Duodenal mucosa (tissue), 2 donors: ENCODE results near the gene ASPG.
"Not testable (repeated sequence)": the region's sequence is repeated elsewhere in the genome, so short reads cannot be mapped to it uniquely, and the experiment has no call there.

Experiments used
- H3K27ac ChIP-seq: one replicate; pipeline ENCODE4 v1.7.0; 2013; ENCODE audit warnings: low read depth, low read length
- H3K27me3 ChIP-seq, 2 donors: one replicate each; pipeline ENCODE4 v1.7.0; 2013; ENCODE audit warnings: low read length in 2 of 2, control low read depth in 1 of 2; ENCODE audit not compliant: insufficient read depth in 2 of 2, control insufficient read depth in 1 of 2
- H3K36me3 ChIP-seq, 2 donors: one replicate each; pipeline ENCODE4 v1.7.0; 2013; ENCODE audit warnings: low read length in 2 of 2, control low read depth in 1 of 2; ENCODE audit not compliant: insufficient read depth in 2 of 2, control insufficient read depth in 1 of 2
- H3K4me1 ChIP-seq, 2 donors: one replicate each; pipeline ENCODE4 v1.7.0; 2013; ENCODE audit warnings: low read length in 2 of 2, control low read depth in 1 of 2; ENCODE audit not compliant: insufficient read depth in 2 of 2, control insufficient read depth in 1 of 2
- H3K4me3 ChIP-seq, 2 donors: one replicate each; pipeline ENCODE4 v1.7.0; 2013; ENCODE audit warnings: low read length in 2 of 2, low read depth in 1 of 2
- H3K9ac ChIP-seq, 2 donors: one replicate each; pipeline ENCODE4 v1.7.0; 2013; ENCODE audit warnings: low read length in 2 of 2, low read depth in 1 of 2
- H3K9me3 ChIP-seq, 2 donors: one replicate each; pipeline ENCODE4 v1.7.0; 2013; ENCODE audit warnings: low read length in 2 of 2, control low read depth in 1 of 2; ENCODE audit not compliant: control insufficient read depth in 1 of 2

Gene ASPG

DNA sequence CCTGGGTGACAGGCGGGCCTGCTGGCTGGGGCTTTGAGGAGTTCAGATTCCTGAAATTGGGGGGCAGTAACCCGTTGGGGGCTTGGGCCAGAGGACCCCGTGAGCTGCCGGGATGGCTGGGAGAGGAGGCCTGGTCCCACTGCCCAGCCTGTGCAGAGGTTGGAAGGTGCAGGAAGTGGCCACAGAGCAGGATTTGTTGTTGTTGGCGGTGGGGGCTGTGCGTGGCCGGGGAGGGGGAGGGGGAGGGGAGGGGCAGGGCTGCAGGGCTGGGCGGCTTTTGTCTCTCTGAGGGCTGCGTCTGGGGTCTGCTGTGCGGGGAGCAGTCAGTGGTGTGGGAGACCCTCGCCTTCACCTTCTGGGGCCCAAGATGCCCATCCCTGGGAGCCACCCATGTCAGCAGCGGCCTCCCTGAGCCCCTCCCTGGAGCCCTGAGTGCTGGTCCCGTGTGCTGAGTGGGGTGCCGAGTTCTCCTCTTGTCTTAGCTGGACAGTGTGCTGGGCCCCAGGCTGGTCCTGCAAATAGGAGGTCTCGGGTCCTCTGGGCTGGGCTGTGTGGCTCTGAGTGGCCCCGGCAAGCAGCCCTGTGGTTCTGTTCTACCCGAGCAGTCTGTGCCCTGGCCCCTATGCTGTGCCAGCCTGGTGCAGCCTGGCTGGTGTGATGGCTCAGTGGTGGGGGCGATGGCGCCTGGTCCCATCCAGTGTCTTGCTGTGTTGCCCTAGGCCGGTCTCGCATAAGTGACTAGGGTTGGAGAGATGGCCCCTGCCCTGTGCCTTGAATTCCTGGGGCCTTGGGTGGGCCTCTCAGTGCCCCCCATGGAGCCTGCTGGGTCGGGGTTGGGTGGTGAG is 63.2 kb downstream of the ASPG start:
- no peak overlapping the region for H3K27ac ChIP-seq
- H3K27me3 ChIP-seq: no peaks in the 10 kb centered on the region
- H3K9me3 ChIP-seq: no peaks in the 10 kb centered on the region
- H3K4me3 ChIP-seq: no peak overlapping the region
- no peaks in the 10 kb centered on the region for H3K4me1 ChIP-seq
- no peak overlapping the region for H3K9ac ChIP-seq
- H3K36me3 ChIP-seq: no peaks in the 10 kb centered on the region

DNA sequence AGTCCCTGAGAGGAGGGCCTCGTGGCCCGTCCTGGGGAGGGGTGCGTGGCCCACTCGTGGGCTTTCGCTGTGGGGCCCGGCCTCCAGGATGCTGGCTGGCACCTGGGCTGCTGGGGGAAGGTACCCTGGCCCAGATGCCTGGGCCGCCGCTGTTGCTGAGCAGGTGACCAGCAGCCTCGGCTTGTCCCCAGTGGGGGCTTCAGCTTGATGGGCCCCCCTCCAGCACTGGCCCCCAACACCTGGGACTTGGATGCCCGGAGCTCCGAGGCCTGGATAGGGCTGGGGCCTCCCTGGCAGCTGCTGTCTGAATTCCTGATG is 63.7 kb downstream of the ASPG start:
- H3K27me3 ChIP-seq: no peaks in the 10 kb centered on the region
- H3K27ac ChIP-seq: no peak overlapping the region
- no peaks in the 10 kb centered on the region for H3K9me3 ChIP-seq
- H3K4me3 ChIP-seq: no peak overlapping the region
- H3K4me1 ChIP-seq: no peaks in the 10 kb centered on the region
- H3K9ac ChIP-seq: no peak overlapping the region
- no peaks in the 10 kb centered on the region for H3K36me3 ChIP-seq

DNA sequence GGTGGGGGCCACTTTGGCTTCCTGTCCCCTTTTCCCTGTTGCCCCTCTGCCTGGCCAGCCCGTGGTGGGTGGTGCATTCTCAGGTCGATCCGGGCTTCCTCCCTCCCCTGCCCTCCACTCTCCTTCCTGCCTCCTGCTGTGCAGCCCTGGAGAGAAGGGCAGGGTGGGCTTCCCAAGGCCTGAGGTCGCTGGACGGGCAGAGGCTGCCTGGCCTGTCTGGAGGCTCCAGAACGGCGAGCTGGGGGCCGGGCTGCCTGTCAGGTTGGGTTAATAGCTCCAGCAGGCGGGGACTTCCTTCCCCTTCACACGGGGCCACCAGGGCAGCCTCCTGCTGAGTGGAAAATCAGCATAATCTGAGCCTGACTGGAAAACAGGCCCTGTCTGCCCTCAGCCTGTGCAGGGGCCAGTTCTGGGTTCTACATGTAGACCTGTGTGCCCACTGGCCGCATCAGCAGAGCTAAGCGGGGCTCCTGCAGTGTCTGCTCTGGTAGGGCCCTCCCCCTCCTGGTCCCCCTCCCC is 64.2 kb downstream of the ASPG start:
- Histone ChIP-seq H3K9ac (no peak overlapping the region), H3K4me3 (no peak overlapping the region), H3K4me1 (no peaks in the 10 kb centered on the region), H3K9me3 (no peaks in the 10 kb centered on the region), H3K27ac (no peak overlapping the region), H3K36me3 (no peaks in the 10 kb centered on the region), H3K27me3 (no peaks in the 10 kb centered on the region)

DNA sequence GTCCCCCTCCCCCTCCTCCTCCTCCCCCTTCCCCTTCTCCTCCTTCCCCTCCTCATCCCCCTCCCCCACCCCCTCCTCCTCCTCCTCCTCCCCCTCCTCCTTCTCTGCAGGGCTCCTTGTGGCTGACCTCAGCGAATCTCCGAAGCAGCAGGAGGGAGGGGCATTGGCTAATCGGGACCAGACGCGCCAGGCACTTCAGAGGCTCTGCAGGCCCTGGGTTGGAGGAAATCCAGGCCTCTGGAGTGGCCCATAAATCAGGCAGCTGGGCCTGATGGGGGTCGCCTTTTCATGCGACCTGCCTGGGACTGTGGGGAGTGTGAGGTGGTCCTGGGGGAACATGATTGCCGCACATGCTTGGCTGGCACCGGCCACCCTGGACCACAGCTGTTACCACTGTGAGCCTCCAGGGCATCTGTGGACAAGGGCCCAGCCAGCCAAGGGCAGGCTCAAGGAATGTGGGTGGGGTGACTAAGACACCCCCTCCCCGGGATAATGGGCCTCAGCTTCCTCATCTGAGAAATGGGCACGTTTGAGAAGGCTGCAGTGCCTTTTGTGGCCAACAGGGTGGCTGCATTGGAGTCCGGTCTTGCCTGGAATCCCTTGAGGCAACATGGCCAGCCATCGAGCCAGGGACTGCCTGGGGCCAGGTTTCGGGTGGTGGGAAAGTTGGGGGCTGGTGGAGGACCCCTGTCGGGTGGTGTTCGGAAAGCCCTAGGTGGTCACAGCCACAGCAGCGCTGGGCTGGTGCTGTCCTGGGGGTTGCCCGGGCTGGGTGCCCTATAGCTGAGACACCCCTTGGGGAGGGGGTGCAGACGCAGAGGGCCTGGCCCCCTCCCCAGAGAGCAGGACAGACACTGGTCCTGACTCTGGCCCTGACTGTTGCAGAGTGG is 64.9 kb downstream of the ASPG start:
- H3K27ac ChIP-seq: no peak overlapping the region
- no peaks in the 10 kb centered on the region for H3K27me3 ChIP-seq
- H3K4me3 ChIP-seq: no peak overlapping the region
- no peaks in the 10 kb centered on the region for H3K9me3 ChIP-seq
- H3K9ac ChIP-seq: no peak overlapping the region
- no peaks in the 10 kb centered on the region for H3K4me1 ChIP-seq
- H3K36me3 ChIP-seq: no peaks in the 10 kb centered on the region

DNA sequence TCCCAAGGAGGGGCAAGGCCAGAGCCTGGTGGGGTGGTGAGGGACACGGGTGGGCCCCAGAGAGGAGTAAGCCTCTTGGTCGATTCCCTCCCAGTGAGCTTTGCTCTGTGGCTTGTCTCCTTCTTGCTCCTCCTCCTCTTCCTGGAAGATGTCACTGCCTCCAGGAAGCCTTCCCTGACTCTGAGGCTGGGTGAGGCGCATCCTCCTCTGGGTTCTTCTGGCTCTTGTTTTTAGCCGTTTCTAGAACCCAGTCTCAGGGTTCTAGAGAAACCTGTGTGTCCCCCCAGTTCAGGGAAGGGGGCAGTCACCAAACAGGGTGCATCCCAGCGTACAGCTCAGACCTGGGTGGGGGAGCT is 65.5 kb downstream of the ASPG start:
- Histone ChIP-seq H3K4me3 (no peak overlapping the region), H3K4me1 (no peaks in the 10 kb centered on the region), H3K36me3 (no peaks in the 10 kb centered on the region), H3K27me3 (no peaks in the 10 kb centered on the region), H3K9ac (no peak overlapping the region), H3K27ac (no peak overlapping the region), H3K9me3 (no peaks in the 10 kb centered on the region)

DNA sequence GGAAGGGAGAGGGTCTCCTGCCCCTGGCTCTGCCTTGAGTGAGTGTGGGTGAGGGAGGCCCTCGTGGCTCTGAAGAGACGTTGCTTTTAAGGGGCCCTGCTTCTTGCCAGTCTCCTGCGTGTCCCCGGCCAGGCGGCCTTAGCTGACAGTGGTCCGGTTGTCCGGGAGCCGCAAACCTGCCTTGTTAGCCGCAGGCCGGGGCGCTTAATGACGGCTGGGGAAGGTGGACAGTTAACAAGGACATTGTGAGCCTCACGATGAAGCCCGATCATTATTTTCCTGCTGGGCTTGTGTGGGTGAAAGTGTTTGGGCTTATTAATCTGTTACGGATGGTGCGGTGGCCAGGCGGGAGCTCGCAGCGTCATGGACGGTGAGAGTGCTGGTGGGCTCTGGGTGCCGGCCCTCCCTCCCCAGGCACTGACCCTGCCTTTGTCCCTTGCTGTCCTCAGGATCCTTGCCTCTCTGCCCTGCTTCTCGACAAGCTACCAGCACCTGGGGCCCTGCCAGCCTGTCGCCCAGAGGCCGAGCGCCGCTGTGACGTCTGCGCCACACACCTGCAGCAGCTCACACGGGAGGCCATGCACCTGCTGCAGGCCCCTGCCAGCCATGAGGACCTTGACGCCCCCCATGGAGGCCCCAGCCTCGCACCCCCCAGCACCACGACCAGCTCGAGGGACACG is 66.2 kb downstream of the ASPG start:
- Histone ChIP-seq H3K4me3 (no peak overlapping the region), H3K9me3 (no peaks in the 10 kb centered on the region), H3K27me3 (no peaks in the 10 kb centered on the region), H3K4me1 (no peaks in the 10 kb centered on the region), H3K36me3 (no peaks in the 10 kb centered on the region), H3K9ac (no peak overlapping the region), H3K27ac (no peak overlapping the region)

DNA sequence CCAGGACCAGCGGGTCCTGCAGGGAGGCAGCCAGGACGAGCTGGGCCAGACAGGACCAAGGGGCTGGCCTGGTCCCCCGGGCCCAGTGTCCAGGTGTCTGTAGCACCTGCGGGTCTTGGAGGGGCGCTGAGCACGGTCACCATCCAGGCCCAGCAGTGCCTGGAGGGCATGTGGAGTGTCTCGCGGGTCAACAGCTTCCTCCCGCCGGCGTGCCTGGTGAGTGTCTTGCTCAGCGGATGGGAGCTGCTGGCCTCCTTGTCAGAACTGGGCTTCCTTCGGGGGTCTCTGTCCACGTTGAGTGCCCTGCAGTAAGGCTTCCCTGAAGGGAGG is 66.7 kb downstream of the ASPG start:
- Histone ChIP-seq H3K36me3 (no peaks in the 10 kb centered on the region), H3K4me1 (no peaks in the 10 kb centered on the region)

DNA sequence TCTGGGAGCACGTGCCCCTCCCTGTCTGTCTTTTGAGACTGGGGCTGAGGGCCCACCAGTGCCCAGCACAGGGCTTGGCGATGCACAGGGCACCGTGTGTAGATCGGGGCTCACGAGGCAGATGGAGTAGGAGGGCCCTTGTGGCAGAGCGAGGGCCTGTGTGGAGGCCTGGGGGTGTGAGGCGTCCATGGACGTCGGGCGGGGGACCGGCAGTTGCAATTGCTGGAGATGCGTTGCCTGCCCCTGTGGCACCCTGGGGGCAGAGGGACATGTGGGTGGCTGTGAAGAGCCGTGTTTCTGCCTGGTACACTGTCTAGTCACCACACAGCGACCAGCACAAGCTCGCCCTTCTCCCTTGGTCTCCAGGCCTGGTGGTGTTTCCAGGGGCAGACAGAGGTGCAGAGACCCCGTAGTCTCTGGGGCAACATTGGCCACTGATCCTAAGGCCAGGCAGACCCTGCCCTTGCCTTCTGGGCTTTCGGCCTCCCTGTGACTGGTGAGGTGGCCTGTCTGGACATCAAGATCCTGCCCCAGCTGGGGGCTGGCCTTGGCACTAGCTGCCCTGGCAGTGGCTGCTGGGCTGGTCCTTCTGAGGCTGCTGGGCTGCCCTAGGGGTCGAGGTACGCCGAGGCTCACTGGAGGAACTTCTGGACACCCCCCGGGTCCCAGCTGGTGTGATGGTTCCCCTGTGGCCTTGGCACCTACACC is 67.3 kb downstream of the ASPG start:
- Histone ChIP-seq H3K9me3 (no peaks in the 10 kb centered on the region), H3K4me1 (no peaks in the 10 kb centered on the region), H3K4me3 (no peak overlapping the region), H3K9ac (no peak overlapping the region), H3K27ac (no peak overlapping the region), H3K27me3 (no peaks in the 10 kb centered on the region), H3K36me3 (no peaks in the 10 kb centered on the region)

More for the DNA sequence above, 66.7 kb downstream of the ASPG start:
- Histone ChIP-seq H3K27me3 (no peaks in the 10 kb centered on the region), H3K9ac (no peak overlapping the region), H3K27ac (no peak overlapping the region), H3K9me3 (no peaks in the 10 kb centered on the region), H3K4me3 (no peak overlapping the region)

DNA sequence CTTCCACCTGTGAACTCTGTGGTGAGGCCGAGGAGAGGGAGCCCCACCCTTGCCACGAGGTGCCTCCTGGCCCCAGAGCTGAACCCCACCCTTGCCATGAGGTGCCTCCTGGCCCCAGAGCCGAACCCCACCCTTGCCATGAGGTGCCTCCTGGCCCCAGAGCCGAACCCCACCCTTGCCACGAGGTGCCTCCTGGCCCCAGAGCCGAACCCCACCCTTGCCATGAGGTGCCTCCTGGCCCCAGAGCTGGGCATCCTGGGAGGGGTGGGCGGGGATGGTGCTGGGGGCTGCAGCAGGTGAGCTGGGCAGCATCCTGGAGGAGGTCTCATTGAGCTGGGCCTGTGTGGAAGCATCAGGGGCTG is 67.9 kb downstream of the ASPG start:
- H3K4me1 ChIP-seq, H3K4me3 ChIP-seq, H3K36me3 ChIP-seq, H3K9ac ChIP-seq, H3K27me3 ChIP-seq, H3K9me3 ChIP-seq, H3K27ac ChIP-seq: not testable (repeated sequence)
